ENCODE results near the gene DEFB132. TPM values are rescaled to one million over a fixed set of nuclear protein-coding genes. Genes with fewer than 3 reads are reported as not detected.
"Not testable (repeated sequence)": the region's sequence is repeated elsewhere in the genome, so short reads cannot be mapped to it uniquely, and the experiment has no call there.

Gene DEFB132, protein sequence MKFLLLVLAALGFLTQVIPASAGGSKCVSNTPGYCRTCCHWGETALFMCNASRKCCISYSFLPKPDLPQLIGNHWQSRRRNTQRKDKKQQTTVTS
- total RNA-seq (2014; rRNA removed; shearing (Covaris generic)) = not detected in 2 replicates

DNA sequence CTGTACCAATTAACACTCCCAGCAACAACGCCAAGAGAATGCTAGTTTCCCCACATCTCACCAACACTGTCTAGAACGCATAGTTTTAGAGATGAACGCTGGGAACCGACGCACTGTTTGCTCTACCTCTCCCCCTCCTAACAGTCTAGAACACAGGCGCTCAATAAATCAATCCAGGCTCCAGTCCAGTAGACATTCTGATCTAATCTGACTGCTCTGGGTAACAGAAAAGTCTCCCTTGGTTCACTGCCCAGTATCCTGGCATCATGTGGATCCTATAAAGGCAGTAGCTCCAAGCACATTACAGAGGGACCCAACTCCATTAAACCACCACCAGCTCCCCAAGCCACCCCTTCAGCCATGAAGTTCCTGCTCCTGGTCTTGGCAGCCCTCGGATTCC, at the start of gene DEFB132:
TSS of gene DEFB132 (plus strand) at position 306 of the 400 bp plus-strand sequence. CDS start at position 361, 55 bp downstream.
- DNase-seq (ENCODE audit: low read depth) = no peak

DNA sequence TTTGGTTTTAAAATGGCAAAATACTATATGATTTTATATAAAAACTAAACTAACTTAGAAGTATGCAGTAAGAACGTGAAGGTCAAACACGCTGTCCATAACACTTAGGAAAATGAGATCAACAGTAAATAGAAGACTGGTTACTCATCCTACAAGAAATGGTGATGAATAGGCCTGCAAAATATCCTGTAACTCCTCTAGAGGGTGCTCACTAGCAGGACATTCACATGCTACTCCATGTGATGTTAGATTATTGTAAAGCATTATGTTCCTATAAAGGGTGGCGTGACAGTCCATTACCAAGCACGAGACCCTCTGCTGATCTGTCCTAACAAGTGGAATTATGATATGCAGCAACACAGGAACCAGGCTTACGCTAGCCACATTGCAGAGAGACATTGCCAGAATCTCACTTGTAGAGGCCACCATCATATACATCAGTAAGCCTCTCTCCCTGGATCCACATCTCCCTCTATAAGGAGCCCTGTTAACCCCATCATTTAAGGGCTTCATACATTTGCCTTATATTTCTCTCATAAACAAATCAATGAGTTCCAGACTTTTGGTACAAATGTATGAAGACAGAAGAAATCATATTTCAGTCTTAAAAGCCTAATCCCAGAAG, 48.5 kb upstream of the DEFB132 start:
- peak; percentile 36 for DNase-seq (ENCODE audit: low read depth)

DNA sequence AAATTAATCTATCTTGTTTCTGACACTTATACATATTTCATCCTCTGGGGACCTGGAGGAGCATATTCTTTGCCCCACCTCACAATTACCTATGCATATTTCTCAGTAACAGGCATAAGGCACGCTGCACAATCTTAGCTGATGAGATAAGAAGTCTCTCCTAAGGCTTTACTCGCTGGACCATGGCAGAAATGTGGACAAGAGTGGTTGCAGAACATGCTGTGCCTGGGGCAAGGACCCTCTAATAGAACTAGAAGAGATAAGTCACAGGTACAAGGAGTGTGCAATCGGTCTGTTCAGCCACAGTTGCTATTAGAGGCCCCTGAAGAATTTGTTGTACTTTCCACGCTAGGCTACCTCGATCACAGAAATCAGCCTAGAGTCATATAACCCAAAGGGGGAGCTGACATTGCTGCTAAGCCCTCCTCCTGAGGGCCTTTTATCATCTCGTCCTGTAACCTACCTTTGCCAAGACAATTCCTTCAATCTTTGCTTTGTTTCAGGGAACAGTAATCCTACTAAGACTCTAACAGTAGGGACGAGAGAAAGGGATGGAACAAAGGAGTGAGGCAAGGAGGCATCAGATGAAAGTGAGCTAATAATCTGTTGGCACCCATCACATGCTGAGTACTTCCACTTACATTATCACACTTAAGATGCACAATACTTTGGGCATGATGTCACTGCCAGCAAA, 46.6 kb upstream of the DEFB132 start:
- no peak for DNase-seq (ENCODE audit: low read depth)

DNA sequence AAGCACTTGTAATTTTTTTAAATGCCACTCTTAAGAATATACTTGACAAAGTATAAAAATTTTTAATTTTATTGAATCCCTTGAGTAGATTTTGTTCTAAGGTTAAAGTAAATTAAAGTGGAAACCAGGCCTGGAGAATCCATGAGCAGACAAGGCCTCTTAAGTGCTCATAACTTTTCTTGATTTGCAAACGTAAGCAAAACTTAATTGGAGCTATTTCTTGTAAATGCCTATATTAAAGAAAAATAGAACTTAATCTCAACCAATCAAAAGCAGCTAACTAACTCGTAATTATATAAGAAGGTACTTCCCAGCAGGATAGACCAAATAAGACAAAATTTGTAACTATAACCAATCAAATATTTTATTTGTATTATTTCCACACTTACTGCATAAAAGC, 43.1 kb upstream of the DEFB132 start:
- no peak for DNase-seq (ENCODE audit: low read depth)

DNA sequence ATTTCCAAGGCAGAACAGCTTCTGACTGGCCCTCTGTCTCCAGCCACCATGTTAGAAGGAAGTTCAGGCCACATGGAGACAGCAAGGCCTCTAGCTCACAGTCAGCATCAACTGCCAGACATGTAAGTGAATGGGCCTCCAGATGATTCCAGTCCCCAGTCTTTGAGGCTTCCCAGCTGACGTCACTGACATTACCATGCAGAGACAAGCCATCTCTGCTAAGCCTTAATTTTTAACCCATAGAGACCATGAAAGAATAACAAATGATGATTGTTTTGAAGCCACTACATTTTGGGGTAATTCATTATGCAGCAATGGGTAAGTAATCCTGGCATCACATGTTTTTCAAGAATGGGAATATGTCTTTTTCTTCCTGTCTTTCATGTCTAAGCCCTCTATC, 41.7 kb upstream of the DEFB132 start:
- no peak for DNase-seq (ENCODE audit: low read depth)

DNA sequence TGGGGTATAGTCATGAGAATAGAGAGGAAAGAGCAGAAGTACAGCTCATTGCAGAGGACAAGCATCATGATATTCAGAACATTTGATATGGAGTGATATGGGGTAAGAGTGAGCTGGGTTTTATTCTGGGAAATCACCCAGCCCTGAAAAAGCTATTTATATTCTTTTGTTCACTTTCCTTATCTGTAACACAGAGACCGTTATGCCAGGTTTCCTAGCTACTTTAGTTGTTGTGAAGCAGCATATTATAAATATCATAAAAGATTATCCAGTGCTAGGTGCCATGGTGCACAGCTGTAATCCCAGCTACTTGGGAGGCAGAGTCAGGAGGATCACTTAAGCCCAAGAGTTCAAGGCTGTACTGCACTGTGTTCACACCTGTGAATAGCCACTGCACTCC, 40.3 kb upstream of the DEFB132 start:
- DNase-seq (ENCODE audit: low read depth) = no peak

DNA sequence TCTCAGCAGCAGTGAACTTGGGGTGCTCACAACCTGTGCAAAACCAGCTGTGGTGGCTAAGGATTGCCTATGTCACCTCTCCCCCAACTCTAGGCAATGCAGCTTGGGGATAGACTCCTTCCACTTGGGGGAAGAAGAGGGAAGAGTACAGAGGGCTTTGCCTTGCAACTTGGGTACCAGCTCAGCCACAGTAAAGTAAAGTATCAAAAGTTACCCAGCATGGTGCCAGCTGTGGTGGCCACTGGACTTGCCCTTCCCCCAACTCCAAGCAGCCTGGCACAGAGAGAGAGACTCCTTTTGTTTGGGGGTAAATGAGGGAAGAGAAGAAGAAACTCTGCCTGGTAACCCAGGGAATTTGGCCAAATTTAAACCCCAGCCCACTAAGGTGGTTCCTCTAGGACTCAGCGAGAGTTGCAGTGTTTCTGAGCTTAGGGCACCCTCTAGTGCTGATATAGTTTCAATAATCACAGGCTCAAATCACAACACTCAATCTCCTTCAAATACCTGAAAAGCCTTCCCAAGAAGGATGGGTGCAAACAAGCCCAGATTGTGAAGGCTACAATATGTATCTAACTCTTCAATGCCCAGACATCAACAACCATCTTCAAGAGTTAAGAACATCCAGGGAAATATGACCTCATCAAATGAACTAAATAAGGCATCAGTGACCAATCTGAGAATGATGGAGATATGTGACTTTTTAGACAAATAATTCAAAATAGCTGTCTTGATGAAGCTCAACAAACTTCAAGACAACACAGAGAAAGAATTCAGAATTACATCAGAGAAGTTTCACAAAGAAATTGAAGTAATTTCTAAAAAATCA, 38.0 kb upstream of the DEFB132 start:
- DNase-seq (ENCODE audit: low read depth) = peak; percentile 14

DNA sequence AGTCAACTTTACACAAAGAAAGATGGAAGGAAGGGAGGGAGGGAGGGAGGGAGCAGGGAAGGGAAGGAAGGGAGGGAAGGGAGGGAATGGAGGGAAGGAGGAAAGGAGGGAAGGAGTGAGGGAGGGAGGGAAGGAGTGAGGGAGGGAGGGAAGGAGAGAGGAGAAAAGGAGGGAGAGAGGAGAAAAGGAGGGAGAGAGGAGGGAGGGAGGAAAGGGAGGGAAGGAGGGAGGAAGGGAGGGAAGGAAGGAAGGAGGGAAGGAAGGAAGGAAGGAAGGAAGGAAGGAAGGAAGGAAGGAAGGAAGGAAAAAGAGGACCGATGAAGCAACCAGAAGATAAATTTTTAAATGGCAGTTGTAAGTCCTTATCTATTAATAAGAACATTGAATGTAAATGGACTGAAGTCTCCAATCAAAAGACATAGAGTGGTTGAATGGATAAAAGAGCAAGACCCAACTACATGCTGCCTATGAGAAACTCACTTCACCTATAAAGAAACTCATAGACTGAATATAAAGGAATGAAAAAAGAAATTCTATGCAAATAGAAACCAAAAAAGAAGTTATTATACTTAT, 36.2 kb upstream of the DEFB132 start:
- no peak for DNase-seq (ENCODE audit: low read depth)

DNA sequence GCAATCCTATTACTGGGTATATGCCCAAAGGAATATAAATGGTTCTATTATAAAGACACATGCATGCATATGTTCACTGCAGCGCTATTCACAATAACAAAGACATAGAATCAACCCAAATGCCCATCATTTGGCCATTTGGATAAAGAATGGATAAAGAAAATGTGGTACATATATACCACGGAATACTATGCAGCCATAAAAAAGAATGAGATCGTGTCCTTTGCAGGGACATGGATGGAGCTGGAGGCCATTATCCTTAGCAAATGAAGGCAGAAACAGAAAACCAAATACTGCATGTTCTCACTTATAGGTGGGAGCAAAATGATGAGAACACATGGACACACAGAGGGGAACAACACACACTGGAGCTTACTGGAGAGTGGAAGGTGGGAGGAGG, 31.6 kb upstream of the DEFB132 start:
- DNase-seq (ENCODE audit: low read depth) = not testable (repeated sequence)

DNA sequence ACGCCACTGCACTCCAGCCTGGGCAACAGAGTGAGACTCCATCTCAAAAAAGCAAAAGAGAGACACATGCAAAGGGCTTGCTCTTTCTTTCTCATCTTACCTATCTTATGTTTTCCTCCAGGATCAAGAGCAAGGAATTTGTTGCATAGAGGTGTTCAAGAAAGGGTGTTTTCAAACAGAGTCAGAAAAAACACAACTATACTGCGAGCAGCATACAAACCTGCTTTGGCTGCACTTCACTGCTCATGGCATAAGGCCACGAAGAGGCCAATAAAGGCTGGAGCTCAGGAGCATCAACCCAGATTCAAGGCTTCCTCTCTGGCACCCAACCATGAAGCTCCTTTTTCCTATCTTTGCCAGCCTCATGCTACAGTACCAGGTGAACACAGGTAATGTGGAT, 30.6 kb upstream of the DEFB132 start, which contains the start of gene DEFB129:
TSS of gene DEFB129 (plus strand) at position 301 of the 400 bp plus-strand sequence. CDS start at position 332, 31 bp downstream.
- no peak for DNase-seq (ENCODE audit: low read depth)

DNA sequence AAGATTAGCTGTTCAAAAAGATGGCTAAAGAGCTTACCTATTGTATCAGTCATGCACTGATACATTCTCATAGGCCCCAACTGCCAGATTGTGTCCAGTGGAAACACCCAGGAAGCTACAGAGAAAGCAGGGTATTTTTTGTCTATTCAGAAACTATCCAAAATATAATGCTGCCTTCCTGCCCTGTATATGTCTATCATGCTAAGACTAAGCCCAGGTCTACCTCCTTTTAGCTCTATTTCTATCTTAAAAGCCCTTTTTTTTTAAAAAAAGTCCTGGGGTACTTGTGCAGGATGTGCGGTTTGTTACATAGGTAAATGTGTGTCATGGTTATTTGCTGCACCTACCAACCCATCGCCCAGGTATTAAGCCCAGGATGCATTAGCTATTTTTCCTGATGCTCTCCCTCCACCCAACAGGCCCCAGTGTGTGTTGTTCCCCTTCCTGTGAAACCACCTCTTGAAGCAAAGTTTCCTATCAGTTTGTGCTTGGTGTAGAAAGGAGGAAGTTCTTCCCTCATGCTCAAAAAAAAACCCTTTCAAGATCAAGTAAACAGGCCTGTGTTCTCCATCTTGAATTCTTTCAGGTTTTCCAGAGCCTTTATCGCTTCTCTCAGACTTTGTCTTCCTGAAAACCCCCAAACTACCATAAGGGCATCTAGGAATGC, 30.0 kb upstream of the DEFB132 start:
- DNase-seq (ENCODE audit: low read depth) = no peak

DNA sequence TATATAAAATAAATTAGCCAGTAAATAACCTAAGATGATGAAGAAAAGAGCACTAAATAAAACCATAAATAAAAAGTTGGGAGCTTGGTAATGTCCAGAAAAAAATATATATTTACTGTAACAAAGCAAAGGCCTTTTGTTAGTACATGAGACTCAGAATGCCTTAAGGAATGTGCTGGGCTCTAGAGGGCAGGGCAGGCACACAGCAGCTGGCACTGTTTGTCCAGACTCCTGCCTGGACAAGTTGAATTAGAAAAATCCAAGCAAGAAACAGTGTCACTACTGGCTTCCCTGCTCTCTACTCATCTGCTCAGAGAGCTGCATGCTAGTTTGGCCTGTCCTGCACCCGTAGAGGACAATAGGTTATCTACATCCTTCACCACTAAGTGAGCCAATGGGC, 21.6 kb upstream of the DEFB132 start:
- DNase-seq (ENCODE audit: low read depth) = no peak

DNA sequence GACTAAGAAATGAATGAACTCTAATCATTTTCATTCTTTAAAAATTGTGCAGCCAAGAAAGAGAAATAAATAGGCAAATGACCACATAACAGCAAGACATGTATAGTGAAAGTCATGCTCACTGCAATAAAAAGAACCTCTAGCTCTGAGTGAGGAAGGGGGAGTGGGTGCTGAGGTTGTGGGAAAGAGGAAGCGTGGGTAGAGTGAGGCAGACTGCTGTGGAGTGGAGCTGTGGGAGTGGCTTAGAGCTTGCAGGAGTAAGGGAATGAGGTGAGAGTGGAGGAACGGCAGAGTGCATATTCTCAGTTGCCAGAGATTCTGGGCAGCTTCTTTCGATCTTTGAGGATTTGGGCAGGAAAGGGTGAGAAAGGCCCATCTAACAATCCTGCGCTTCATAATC, 20.0 kb upstream of the DEFB132 start:
- peak; percentile 7 for DNase-seq (ENCODE audit: low read depth)

DNA sequence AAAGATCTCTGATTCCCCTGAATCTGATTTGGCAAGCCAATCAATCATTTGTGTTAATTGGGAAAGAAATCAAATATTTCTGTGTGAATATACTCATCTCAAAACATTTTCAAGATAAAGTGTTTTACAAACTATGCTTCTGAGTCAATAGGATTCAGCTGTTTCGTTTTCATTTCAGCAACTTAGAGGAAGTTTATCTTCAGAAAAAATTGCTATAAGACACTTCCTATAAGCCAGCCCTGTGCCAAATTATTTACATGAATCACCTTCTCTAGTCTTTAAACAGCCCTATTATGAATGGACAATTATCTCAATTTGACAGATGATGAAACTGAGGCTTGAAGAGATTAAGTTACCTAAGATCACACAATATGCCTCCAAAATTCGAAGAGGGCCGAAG, 19.6 kb upstream of the DEFB132 start:
- no peak for DNase-seq (ENCODE audit: low read depth)

DNA sequence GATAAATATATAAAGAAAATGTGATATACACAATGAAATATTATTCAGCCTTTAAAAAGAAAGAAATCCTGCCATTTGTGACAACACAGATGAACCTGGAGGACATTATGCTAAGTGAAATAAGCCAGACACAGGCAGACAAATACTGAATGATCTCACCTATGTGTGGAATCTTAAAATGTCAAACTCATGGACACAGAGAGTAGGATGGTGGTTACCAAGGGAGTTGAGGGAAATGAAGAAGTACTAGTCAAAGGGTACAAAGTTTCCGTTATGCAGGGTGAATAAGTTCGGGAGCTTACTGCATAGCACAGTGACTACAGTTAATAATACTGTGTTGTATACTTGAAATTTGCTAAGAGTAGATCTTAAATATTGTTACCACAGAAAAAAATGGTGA, 14.6 kb upstream of the DEFB132 start:
- no peak for DNase-seq (ENCODE audit: low read depth)

DNA sequence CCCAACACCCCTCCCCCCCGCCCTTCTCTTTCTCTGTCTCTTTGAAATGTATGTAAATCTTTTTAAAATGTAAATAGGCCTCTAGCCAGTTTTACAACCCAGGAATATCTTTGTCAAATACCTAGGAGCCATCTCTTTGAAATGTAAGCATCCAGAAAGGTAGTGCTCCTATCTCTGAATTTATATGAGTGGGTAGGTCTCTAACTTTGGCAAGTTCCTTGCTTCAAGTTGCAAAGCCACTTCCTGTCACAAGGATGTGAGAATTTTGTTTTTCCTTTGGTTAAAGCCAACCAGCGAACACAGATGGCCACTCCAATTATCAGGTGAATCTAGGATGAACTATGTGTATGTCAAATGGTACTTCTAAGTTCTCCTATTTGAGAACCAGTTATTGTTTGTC, 6.2 kb upstream of the DEFB132 start:
- DNase-seq (ENCODE audit: low read depth) = no peak

DNA sequence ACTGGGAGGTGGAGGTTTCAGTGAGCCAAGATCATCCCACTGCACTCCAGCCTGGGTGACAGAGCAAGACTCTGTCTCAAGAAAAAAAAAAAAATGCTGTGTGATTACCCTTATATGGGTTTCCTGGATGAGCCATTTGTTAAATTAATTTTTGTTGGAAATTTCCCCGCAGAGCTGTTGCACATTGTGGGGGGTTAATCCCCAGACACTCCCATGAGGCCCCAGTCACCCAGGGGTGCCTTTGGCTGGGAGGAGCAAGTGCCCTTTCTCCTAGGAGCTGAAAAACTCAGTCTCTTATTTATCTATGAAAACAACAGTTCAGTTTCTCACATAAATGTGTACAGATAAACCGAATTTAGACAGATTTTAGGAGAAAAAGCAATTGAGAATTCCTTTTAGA, 4.7 kb upstream of the DEFB132 start:
- DNase-seq (ENCODE audit: low read depth) = no peak

DNA sequence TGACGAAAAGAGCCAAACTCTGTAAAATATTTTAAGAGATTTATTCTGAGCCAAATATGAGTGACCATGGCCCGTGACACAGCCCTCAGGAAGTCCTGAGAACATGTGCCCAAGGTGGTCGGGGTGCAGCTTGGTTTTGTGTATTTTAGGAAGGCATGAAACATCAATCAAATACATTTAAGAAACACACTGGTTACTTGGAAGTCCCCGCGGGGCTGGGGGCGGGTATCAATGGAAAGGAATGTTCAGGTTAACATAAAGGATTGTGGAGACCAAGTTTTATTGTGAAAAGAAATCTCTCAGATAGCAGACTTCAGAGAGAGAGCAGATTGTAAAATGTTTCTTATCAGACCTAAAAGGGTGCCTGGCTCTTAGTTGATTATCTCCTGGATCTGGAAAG, 4.1 kb upstream of the DEFB132 start:
- DNase-seq (ENCODE audit: low read depth) = not testable (repeated sequence)

DNA sequence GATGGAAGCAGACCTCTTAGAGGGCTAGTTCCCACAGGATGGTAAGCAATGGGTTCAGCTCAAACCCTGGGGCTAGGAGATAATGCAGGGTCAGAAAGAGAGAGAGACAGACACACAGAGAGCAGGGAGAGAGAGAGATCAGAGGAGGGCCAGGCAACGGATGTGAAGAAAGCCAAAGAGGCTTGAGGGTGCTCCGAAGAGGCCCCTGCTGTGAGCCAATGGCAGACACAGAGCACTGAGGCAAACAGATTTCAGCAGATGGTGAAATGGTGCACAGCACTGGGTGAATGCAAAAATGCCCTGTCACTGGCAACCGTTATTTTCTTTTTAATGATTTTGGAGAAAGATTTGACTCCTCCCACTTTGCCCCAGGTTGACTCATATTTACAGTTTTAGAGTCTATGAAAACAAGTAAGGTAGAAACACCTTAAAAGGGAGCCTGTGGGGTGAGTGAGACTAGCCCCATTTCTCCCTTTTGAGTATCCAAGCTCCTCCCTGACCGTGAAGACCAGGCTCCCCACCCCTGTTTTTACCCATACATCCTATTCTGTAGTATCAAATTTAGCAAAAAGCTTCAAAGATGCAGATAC, 840 bp downstream of the DEFB132 start:
- no peak for DNase-seq (ENCODE audit: low read depth)

DNA sequence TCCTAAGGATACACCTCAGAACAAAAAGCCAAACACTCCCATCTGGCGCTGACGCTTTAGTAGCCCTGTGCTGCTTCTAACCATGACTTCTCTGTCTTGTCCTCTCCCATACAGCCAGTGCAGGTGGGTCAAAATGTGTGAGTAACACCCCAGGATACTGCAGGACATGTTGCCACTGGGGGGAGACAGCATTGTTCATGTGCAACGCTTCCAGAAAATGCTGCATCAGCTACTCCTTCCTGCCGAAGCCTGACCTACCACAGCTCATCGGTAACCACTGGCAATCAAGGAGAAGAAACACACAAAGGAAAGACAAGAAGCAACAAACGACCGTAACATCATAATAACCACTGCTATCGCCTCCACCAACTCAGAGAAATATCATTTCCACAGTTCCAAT, 1.4 kb downstream of the DEFB132 start:
- peak; percentile 33 for DNase-seq (ENCODE audit: low read depth)

DNA sequence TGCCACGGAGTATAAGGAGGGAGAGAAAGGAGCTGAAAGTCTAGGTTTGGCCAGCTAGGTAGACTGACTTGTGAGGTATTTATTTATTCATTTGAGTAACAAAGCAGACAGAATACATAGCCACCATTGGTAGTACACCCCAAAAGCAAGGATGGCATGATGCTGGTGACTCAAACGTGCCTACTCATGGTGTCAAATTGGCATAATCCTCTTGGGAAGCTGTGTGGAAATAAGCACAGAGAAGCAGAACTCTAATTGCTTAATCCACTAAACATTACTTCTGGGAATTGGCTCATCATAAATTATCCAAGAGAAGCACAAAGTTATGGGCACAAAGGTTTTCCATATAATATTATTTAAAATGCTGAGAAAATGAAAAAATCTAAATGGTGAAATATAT, 2.5 kb downstream of the DEFB132 start:
- no peak for DNase-seq (ENCODE audit: low read depth)
